Brain microvascular endothelial cell (primary cell): Measurements from ENCODE around the gene SEMA6D.

Source experiments
- DNase-seq: peaks from one replicate; pipeline ENCODE4 v3.0.0-alpha.2; 2020
- H3K27ac ChIP-seq: fragments of 250-450 bp; sonication (Bioruptor Pico); 2 replicates; pipeline ENCODE4 v1.5.1; 2020; ENCODE audit warnings: mild to moderate bottlenecking, moderate library complexity
- H3K27me3 ChIP-seq: fragments of 250-450 bp; sonication (Bioruptor Pico); replicated peaks from 2 replicates; pipeline ENCODE4 v1.5.1; 2020; ENCODE audit warnings: mild to moderate bottlenecking
- H3K36me3 ChIP-seq: fragments of 250-450 bp; sonication (Bioruptor Pico); replicated peaks from 2 replicates; pipeline ENCODE4 v1.5.1; 2020; ENCODE audit warnings: mild to moderate bottlenecking
- H3K4me3 ChIP-seq: 2 replicates; pipeline ENCODE4 v1.5.1; 2011; ENCODE audit warnings: low read depth, mild to moderate bottlenecking, control low read depth, low read length, moderate library complexity
- in situ Hi-C: cut with HindIII; loops from 2 replicates; pipeline ENCODE4 v1.10.0; 2017; ENCODE audit warnings: low sequenced_read_pairs, low pct_ligation_motif_present
- TF ChIP-seq, protein P1 (sequence below): IDR thresholded peaks from 2 replicates; pipeline ENCODE4 v1.5.1; 2011; ENCODE audit warnings: low read depth, mild to moderate bottlenecking, moderate library complexity, low read length, control low read depth, inconsistent platforms; ENCODE audit errors: missing control alignments

Gene SEMA6D

DNA sequence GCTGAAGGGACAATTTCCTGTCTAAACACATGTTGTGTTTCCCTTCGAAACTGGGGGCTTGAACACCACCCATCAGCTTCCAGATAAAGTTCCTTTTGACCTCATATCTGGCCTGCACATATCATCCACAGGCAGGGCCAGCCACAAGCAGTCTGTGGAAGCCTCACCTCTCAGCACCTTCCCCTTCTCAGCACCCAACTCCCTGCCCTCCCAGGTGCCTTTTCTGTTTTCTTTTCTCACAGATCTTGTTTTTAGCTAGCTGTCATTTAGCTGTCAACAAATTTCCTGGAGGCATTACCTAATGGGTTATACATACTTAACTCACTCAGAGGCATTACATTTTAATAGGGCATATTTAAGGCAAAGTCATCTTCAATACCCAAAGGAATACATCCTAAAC lies 93.9 kb downstream of the SEMA6D start:
- H3K27ac ChIP-seq = no peak overlapping the region
- in situ Hi-C loops = no loop called here
- H3K27me3 ChIP-seq = no peaks in the 10 kb centered on the region
- TF ChIP-seq, protein P1, sequence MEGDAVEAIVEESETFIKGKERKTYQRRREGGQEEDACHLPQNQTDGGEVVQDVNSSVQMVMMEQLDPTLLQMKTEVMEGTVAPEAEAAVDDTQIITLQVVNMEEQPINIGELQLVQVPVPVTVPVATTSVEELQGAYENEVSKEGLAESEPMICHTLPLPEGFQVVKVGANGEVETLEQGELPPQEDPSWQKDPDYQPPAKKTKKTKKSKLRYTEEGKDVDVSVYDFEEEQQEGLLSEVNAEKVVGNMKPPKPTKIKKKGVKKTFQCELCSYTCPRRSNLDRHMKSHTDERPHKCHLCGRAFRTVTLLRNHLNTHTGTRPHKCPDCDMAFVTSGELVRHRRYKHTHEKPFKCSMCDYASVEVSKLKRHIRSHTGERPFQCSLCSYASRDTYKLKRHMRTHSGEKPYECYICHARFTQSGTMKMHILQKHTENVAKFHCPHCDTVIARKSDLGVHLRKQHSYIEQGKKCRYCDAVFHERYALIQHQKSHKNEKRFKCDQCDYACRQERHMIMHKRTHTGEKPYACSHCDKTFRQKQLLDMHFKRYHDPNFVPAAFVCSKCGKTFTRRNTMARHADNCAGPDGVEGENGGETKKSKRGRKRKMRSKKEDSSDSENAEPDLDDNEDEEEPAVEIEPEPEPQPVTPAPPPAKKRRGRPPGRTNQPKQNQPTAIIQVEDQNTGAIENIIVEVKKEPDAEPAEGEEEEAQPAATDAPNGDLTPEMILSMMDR = no peak
- DNase-seq = no peak
- no peak overlapping the region for H3K4me3 ChIP-seq
- H3K36me3 ChIP-seq = no peaks in the 10 kb centered on the region

DNA sequence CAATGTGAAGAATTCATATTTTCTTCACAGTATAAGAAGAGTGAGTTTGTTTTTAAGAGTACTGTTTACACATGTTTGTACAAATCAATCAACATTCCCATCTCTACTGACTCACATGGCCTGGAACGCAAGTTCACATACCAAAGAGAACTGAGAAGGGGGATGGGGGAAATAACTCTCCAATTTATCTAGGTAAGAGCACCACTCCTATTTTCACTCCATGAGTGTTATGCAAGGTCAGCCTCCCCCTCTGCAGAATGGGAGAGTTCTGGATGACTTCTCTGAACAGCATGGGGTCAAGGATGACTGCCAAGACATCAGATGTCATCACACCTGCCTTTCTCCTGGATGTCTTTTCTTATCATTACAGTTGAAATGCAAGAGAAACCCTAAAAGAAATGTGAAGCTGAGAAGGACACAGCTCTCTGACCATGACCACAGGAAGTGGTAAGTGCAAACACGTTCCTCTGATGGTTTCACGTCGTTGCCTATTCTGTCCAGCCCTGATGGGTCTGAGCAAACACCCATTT lies 95.2 kb downstream of the SEMA6D start:
- Histone ChIP-seq H3K4me3 (no peak overlapping the region), H3K27ac (no peak overlapping the region), H3K27me3 (no peaks in the 10 kb centered on the region), H3K36me3 (no peaks in the 10 kb centered on the region)
- in situ Hi-C loops = no loop called here
- peak; percentile 57 for DNase-seq
- TF ChIP-seq, protein P1 = no peak

DNA sequence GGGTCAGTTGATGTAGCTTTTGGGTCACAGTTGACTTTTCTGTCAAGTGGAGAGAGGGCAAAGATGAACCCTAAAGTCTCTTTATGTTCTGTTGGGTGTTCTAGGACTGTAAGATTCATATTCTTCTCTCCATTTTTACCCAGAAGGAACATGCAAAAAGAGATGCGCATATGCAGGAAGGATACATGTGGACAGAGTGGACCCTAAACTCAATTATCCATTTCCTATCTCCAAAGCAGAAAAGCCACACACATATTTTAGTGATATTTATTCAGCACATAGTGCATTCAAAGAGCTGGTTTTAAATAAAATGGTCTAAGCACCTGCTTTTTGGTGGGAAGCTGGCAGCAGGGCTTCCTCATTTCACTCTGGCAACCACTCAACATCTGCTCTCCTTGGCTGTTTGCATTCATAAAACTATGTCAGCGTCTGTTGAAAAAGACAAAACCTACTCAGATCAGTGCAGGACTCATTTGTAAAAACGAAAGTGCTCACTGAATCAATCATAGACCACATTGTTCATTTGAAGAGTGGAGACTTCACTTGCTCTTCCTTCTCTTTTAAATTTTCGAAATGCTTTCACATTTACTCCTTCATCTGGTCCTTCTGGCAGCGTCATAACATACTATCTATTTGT lies 96.6 kb downstream of the SEMA6D start:
- Histone ChIP-seq H3K27ac (no peak overlapping the region), H3K27me3 (no peaks in the 10 kb centered on the region), H3K4me3 (no peak overlapping the region), H3K36me3 (no peaks in the 10 kb centered on the region)
- in situ Hi-C loops = no loop called here
- TF ChIP-seq, protein P1 = no peak
- no peak for DNase-seq

DNA sequence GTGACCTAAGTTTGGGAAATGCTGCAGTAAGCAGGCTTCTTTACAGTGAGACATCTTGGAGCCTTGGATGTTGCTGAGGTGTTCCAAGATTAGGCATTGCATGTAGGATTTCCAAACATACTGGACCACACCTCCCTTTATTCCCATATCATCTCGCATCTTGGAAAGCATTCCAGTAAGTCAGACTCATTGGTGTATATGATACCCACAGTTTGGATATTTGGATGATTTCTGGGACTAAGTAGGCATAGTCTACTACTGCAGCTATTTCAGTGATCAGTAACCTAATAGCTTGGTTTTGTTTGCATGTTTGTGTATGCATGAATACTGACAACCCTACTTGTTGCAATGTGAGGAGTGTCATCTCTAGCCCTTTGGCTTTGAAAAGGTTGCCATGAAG lies 97.3 kb downstream of the SEMA6D start:
- Histone ChIP-seq H3K27me3 (no peaks in the 10 kb centered on the region), H3K27ac (no peak overlapping the region), H3K36me3 (no peaks in the 10 kb centered on the region), H3K4me3 (no peak overlapping the region)
- TF ChIP-seq, protein P1 = no peak
- in situ Hi-C loops = no loop called here
- no peak for DNase-seq

DNA sequence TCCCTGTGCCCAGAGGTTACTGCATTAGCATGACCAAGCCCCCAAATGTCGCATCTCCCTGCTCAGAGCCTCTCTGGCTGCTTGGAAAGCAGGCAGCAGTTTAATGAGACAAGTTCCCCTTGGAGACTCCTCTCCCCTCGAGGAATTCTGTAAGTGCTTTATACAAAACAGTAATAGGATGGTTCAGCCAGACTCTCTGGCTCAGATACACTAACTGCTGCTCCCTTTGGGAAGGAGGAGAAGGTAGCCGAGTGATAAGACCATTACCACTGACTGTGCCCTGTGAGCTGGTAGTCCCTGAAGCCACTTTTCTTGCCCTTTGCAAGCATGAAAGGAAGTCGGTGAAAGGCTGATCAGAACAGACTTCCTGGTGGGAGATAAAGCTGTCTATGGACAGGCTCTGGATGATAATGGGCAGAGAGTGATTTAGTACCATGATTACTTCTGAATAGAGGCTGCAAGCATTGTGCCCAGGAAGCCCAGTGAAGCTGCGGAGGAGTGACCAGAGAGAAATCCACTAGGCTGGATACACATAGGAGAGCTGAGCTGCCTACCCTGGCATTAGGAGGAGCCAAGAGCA lies 100.8 kb downstream of the SEMA6D start:
- Histone ChIP-seq H3K27me3 (no peaks in the 10 kb centered on the region), H3K4me3 (no peak overlapping the region), H3K36me3 (no peaks in the 10 kb centered on the region), H3K27ac (no peak overlapping the region)
- TF ChIP-seq, protein P1 = no peak
- in situ Hi-C loops = no loop called here
- no peak for DNase-seq
